HepG2 (cell line): Measurements from ENCODE around the gene DGCR6L. TPM values are rescaled to one million over a fixed set of nuclear protein-coding genes. Genes with fewer than 3 reads are reported as not detected.

Experiments
- ARID4A ChIP-seq: sonication (generic); formaldehyde crosslinking; IDR thresholded peaks from 2 replicates; pipeline ENCODE4 v1.5.0; 2020; ENCODE audit warnings: mild to moderate bottlenecking, missing genetic modification reagents, borderline replicate concordance
- HNRNPL ChIP-seq: fragments of 200-400 bp; formaldehyde crosslinking; IDR thresholded peaks from 2 replicates; pipeline ENCODE4 v1.6.1; 2017; ENCODE audit warnings: mild to moderate bottlenecking, low read depth, low read length
- MLXIP ChIP-seq: sonication (generic); formaldehyde crosslinking; IDR thresholded peaks from 2 replicates; pipeline ENCODE4 v1.9.0; 2021; ENCODE audit warnings: missing genetic modification reagents, borderline replicate concordance
- PLSCR1 ChIP-seq: sonication (generic); formaldehyde crosslinking; IDR thresholded peaks from 2 replicates; pipeline ENCODE4 v1.5.0; 2020; ENCODE audit warnings: missing genetic modification reagents, mild to moderate bottlenecking, borderline replicate concordance
- RBM39 ChIP-seq: fragments of 200-400 bp; formaldehyde crosslinking; IDR thresholded peaks from one replicate; pipeline ENCODE4 v1.6.1; 2018; ENCODE audit warnings: antibody characterized with exemption, mild to moderate bottlenecking, low read depth, low read length; ENCODE audit not compliant: poor library complexity, severe bottlenecking
- SAP130 ChIP-seq: IDR thresholded peaks from 2 replicates; pipeline ENCODE4 v1.6.1; 2016; ENCODE audit warnings: low read depth
- ZNF431 ChIP-seq: sonication (generic); formaldehyde crosslinking; IDR thresholded peaks from 2 replicates; pipeline ENCODE4 v1.9.0; 2022; ENCODE audit warnings: missing genetic modification reagents, low read depth, mild to moderate bottlenecking, borderline replicate concordance
- ZNF629 ChIP-seq: sonication (generic); formaldehyde crosslinking; conservative IDR thresholded peaks from 2 replicates; pipeline ENCODE4 v1.5.0; 2020; ENCODE audit warnings: missing genetic modification reagents
- ZNF709 ChIP-seq: sonication (generic); formaldehyde crosslinking; IDR thresholded peaks from 2 replicates; pipeline ENCODE4 v1.5.0; 2020; ENCODE audit warnings: mild to moderate bottlenecking, missing genetic modification reagents
- ZNF75D ChIP-seq: sonication (generic); formaldehyde crosslinking; IDR thresholded peaks from 2 replicates; pipeline ENCODE4 v1.8.1; 2023; ENCODE audit warnings: missing genetic modification reagents, mild to moderate bottlenecking, borderline replicate concordance
- ZSCAN25 ChIP-seq: sonication (generic); formaldehyde crosslinking; IDR thresholded peaks from 2 replicates; pipeline ENCODE4 v1.8.0; 2022; ENCODE audit warnings: mild to moderate bottlenecking, missing genetic modification reagents
- polyA plus RNA-seq, 8 experiments: library from polyadenylated mRNA; depleted of rRNA in 3 of 8; stranded (reverse) in 7 of 8; unstranded in 1 of 8; fragments of >200 nt; fragmentation: Illumina TruSeq in 4 of 8; extraction: Trizol in 4 of 8; gene quantifications; 2 replicates each; pipeline versions ENCODE4 v1.2.1 to v1.2.3, GENCODE V29; 2011 to 2016; ENCODE audit warnings: low read depth in 4 of 8, missing spikeins in 1 of 8, mixed read lengths in 1 of 8; ENCODE audit not compliant: insufficient read depth in 1 of 8
- total RNA-seq, 5 experiments: library from RNA; depleted of rRNA; stranded (reverse); fragments of >200 nt; fragmentation: Illumina TruSeq; extraction: Trizol; gene quantifications; 2 replicates each; pipeline ENCODE4 v1.2.3, GENCODE V29; 2016; ENCODE audit warnings: low read depth in 1 of 5
- TF ChIP-seq, protein P1 (sequence below): sonication (generic); formaldehyde crosslinking; IDR thresholded peaks from 2 replicates; pipeline ENCODE4 v1.4.0; 2020; ENCODE audit warnings: low read depth, missing genetic modification reagents
- TF ChIP-seq, protein P2 (sequence below): sonication (generic); formaldehyde crosslinking; IDR thresholded peaks from 2 replicates; pipeline ENCODE4 v1.4.0; 2020; ENCODE audit warnings: missing genetic modification reagents

The DGCR6L gene
- total and polyA plus RNA-seq, 2 of the 13 experiments (the other 11 are each of a cell fraction or from before 2014, with no cell fraction given), result 17.5 to 35.3 TPM

- TF ChIP-seq MLXIP (CRISPR knock-in tag), result no peak
- TF ChIP-seq SAP130 (CRISPR knock-in tag), result peak; percentile 19; the same call in 1 of the 2 replicates
- TF ChIP-seq ZNF629 (CRISPR knock-in tag), result peak; percentile 67
- no peak for TF ChIP-seq ZNF431 (CRISPR knock-in tag)
- TF ChIP-seq, protein P1, sequence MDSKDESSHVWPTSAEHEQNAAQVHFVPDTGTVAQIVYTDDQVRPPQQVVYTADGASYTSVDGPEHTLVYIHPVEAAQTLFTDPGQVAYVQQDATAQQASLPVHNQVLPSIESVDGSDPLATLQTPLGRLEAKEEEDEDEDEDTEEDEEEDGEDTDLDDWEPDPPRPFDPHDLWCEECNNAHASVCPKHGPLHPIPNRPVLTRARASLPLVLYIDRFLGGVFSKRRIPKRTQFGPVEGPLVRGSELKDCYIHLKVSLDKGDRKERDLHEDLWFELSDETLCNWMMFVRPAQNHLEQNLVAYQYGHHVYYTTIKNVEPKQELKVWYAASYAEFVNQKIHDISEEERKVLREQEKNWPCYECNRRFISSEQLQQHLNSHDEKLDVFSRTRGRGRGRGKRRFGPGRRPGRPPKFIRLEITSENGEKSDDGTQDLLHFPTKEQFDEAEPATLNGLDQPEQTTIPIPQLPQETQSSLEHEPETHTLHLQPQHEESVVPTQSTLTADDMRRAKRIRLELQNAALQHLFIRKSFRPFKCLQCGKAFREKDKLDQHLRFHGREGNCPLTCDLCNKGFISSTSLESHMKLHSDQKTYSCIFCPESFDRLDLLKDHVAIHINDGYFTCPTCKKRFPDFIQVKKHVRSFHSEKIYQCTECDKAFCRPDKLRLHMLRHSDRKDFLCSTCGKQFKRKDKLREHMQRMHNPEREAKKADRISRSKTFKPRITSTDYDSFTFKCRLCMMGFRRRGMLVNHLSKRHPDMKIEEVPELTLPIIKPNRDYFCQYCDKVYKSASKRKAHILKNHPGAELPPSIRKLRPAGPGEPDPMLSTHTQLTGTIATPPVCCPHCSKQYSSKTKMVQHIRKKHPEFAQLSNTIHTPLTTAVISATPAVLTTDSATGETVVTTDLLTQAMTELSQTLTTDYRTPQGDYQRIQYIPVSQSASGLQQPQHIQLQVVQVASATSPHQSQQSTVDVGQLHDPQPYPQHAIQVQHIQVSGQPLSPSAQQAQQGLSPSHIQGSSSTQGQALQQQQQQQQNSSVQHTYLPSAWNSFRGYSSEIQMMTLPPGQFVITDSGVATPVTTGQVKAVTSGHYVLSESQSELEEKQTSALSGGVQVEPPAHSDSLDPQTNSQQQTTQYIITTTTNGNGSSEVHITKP, result no peak
- no peak for TF ChIP-seq ARID4A
- TF ChIP-seq, protein P2, sequence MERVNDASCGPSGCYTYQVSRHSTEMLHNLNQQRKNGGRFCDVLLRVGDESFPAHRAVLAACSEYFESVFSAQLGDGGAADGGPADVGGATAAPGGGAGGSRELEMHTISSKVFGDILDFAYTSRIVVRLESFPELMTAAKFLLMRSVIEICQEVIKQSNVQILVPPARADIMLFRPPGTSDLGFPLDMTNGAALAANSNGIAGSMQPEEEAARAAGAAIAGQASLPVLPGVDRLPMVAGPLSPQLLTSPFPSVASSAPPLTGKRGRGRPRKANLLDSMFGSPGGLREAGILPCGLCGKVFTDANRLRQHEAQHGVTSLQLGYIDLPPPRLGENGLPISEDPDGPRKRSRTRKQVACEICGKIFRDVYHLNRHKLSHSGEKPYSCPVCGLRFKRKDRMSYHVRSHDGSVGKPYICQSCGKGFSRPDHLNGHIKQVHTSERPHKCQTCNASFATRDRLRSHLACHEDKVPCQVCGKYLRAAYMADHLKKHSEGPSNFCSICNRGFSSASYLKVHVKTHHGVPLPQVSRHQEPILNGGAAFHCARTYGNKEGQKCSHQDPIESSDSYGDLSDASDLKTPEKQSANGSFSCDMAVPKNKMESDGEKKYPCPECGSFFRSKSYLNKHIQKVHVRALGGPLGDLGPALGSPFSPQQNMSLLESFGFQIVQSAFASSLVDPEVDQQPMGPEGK (CRISPR knock-in tag), result peak; percentile 57; the same call in 1 of the 2 replicates
- TF ChIP-seq ZSCAN25 (CRISPR knock-in tag), result no peak
- no peak for TF ChIP-seq RBM39
- TF ChIP-seq HNRNPL, result peak; percentile 89
- no peak for TF ChIP-seq PLSCR1 (CRISPR knock-in tag)
- TF ChIP-seq ZNF709 (CRISPR knock-in tag), result no peak
- no peak for TF ChIP-seq ZNF75D (CRISPR knock-in tag)
Measured at GRCh38 chr22:20264614-20265452, 55.0 kb downstream of the DGCR6L start (continued).
